Measurements from ENCODE around the gene TRPC1.
A peak's percentile ranks its signal among the peaks of the same experiment; 100 is the strongest.

DNA sequence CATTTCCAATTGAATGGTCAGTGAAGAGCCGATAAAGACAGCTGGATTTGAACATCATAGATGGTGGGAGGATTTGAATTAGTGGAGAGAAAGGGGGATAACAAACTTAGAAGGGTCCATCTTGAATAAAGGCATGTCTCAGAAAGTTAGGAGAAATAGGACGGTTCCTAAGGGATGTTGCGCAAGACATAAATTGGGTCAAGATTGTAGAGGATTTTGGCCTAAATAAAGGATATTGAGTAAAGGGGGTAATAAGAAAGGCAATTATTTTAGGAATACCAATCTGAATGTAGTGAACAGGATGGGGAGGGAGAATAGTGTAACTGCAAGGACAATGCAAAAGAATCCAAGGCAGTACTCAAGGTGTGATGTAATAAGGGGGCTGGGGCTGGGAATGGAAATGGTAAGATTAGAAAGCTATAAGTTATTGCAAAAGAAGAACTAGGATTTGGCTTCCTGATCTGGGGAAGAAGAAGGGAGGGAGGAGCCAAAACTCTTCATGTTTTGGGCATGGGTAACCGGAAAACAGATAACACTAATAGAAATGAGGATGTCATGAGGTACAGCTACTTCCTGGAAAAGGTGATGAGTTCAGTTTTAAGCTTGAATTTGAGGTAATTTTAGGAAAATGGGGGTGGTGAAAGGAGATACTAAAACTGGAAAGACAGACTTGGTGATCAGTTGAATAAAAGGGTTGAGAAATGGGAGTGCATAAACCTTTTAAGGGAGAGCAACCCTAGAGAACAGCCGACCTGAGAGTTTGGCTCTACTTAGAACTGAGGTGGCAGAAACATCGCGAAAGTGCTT is 17.3 kb upstream of the TRPC1 start:
- TF ChIP-seq RARB (CRISPR knock-in tag; IDR thresholded peaks at IDR 0.05): no peak
- no peak for TF ChIP-seq ZSCAN20 (CRISPR knock-in tag; IDR thresholded peaks at IDR 0.05)
- no peak for TF ChIP-seq POLR2A (IDR thresholded peaks at IDR 0.05; ENCODE audit: low read length)
- peak; percentile 77 to 89; a peak in 3 of 4 replicates for TF ChIP-seq CEBPB (IDR thresholded peaks at IDR 0.05)
- TF ChIP-seq EP300 (IDR thresholded peaks at IDR 0.05): no peak
- no peak for TF ChIP-seq CTCF (IDR thresholded peaks at IDR 0.05)
- no peak for TF ChIP-seq JUN (IDR thresholded peaks at IDR 0.05)
- TF ChIP-seq MYC (IDR thresholded peaks at IDR 0.05; ENCODE audit: borderline replicate concordance, low read length): no peak

All from A549 (cell line).